Stomach (tissue), 4 donors: ENCODE results near the gene RAB39A.

ENCODE experiments used
- EP300 ChIP-seq: sonication (generic); formaldehyde crosslinking; IDR thresholded peaks from one replicate; pipeline ENCODE4 v1.6.1; 2017; ENCODE audit warnings: antibody characterized with exemption
- POLR2A ChIP-seq, 4 donors: fragments of 450-650 bp; IDR thresholded peaks; one replicate each; pipeline ENCODE4 v1.6.1; 2016; ENCODE audit warnings: antibody characterized with exemption in 4 of 4, control low read depth in 2 of 4, mild to moderate bottlenecking in 1 of 4, moderate library complexity in 1 of 4
- POLR2AphosphoS5 ChIP-seq, 3 donors: sonication (generic); formaldehyde crosslinking; IDR thresholded peaks; one replicate each; pipeline ENCODE4 v1.6.1; 2016; ENCODE audit warnings: antibody characterized with exemption in 3 of 3
- TF ChIP-seq, protein P1 (sequence below), 7 experiments: fragments of 450-650 bp in 4 of 7; fragments of 200-600 bp in 3 of 7; sonication (generic) in 3 of 7; IDR thresholded peaks; one replicate each; pipeline ENCODE4 v1.5.1; 2016 to 2019; ENCODE audit warnings: antibody characterized with exemption in 7 of 7, control low read depth in 2 of 7, mild to moderate bottlenecking in 1 of 7

DNA sequence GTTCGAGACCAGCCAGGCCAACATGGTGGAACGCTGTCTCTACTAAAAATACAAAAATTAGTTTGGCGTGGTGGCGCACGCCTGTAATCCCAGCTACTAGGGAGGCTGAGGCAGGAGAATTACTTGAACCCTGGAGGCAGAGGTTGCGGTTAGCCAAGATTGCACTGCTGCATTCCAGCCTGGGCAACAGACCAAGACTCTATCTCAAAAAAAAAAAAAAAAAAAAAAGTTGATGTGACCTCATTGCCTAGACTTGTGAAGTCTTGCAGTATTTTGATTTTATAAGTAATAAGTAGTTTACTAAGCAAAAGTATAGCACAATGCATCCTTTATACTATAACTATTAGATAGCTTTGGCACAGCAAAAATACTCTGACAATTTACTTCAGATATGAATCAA is 70.5 kb downstream of the RAB39A start:
- no peak for TF ChIP-seq POLR2AphosphoS5 (IDR thresholded peaks at IDR 0.05)
- TF ChIP-seq, protein P1, sequence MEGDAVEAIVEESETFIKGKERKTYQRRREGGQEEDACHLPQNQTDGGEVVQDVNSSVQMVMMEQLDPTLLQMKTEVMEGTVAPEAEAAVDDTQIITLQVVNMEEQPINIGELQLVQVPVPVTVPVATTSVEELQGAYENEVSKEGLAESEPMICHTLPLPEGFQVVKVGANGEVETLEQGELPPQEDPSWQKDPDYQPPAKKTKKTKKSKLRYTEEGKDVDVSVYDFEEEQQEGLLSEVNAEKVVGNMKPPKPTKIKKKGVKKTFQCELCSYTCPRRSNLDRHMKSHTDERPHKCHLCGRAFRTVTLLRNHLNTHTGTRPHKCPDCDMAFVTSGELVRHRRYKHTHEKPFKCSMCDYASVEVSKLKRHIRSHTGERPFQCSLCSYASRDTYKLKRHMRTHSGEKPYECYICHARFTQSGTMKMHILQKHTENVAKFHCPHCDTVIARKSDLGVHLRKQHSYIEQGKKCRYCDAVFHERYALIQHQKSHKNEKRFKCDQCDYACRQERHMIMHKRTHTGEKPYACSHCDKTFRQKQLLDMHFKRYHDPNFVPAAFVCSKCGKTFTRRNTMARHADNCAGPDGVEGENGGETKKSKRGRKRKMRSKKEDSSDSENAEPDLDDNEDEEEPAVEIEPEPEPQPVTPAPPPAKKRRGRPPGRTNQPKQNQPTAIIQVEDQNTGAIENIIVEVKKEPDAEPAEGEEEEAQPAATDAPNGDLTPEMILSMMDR (IDR thresholded peaks at IDR 0.05) = no peak
- no peak for TF ChIP-seq POLR2A (IDR thresholded peaks at IDR 0.05)
- no peak for TF ChIP-seq EP300
